Upper lobe of right lung (tissue), 1 donor: ENCODE measurements around the gene SRP68. TPM values are rescaled to one million over a fixed set of nuclear protein-coding genes. Genes with fewer than 3 reads are reported as not detected.

Experiments used
- ATAC-seq: fragments of 200-7000 bp; cut with Tn5 transposase; one replicate; pipeline ENCODE4 v1.9.1; 2020; ENCODE audit warnings: mild to moderate bottlenecking, moderate library complexity
- DNase-seq: peaks from one replicate; pipeline ENCODE4 v3.0.0-alpha.2; 2020
- H3K27ac ChIP-seq: fragments of 200-600 bp; one replicate; pipeline ENCODE4 v1.8.0; 2022
- H3K27me3 ChIP-seq: fragments of 200-600 bp; one replicate; pipeline ENCODE4 v1.8.0; 2022; ENCODE audit warnings: mild to moderate bottlenecking
- H3K36me3 ChIP-seq: fragments of 200-600 bp; one replicate; pipeline ENCODE4 v1.8.0; 2022
- H3K4me1 ChIP-seq: fragments of 200-600 bp; one replicate; pipeline ENCODE4 v1.8.0; 2022
- H3K4me3 ChIP-seq: fragments of 200-600 bp; one replicate; pipeline ENCODE4 v1.8.0; 2022; ENCODE audit warnings: mild to moderate bottlenecking
- H3K9me3 ChIP-seq: fragments of 200-600 bp; one replicate; pipeline ENCODE4 v1.8.0; 2022
- intact Hi-C: fragments of 100-400 bp; cut with DNase I; formaldehyde crosslinking; loops from one replicate; pipeline ENCODE4 v1.11.0; 2022
- total RNA-seq: library from RNA; stranded (reverse); fragmentation: NEBNext Ultra II Directional; extraction: Animal tissue kit (Norgen Biotek cat#: 25700); gene quantifications from one replicate; pipeline ENCODE4 v1.2.1, GENCODE V29; 2021
- TF ChIP-seq, protein P1 (sequence below): fragments of 200-600 bp; IDR thresholded peaks from one replicate; pipeline ENCODE4 v1.8.0; 2022; ENCODE audit warnings: antibody characterized with exemption
- donor health status: DM: no; HTN: yes; CAD: no; lungs with severe emphysema.

Gene SRP68
- total RNA-seq, 1 donor from 2014 or later, result 74.9 TPM

DNA sequence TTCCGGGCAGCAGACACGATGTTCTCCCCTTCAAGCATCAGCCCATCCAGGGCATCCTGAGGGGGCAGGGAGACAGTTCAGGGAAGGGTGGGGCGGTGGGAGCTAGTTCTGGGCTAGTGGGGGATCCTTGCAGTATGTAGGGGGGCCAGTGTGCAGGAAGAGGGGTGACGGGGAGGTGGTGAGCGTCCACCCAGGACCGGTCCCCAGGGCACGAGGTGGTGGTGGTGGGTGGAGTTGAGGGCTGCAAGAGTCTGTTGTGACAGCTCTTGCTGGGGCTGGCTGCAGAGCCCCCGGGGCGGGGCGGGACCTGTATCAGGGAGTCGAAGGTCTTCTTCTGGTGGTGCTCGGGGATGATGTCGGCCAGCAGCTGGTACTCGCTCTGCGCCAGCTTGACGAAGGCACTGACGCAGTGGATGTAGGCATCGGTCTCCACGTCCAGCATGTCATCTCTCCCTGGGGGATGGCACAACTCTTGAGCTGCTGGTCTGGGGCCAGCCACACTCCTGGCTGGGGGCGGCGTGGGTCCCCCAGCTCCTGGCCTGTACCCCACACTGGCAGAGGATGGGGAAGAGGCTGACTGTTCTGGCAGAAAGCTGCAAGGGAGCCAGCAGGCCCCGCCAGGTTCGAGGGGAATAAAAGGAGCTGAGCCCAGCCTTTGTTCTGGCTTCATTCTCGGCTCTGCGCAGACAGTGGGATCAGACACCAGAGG, 16.7 kb upstream of the SRP68 start:
- Histone ChIP-seq H3K36me3 (peaks cover 98% of the 10 kb centered on the region), H3K27me3 (no peaks in the 10 kb centered on the region), H3K4me1 (no peaks in the 10 kb centered on the region), H3K27ac (no peak overlapping the region), H3K4me3 (no peak overlapping the region), H3K9me3 (no peaks in the 10 kb centered on the region)
- TF ChIP-seq, protein P1, sequence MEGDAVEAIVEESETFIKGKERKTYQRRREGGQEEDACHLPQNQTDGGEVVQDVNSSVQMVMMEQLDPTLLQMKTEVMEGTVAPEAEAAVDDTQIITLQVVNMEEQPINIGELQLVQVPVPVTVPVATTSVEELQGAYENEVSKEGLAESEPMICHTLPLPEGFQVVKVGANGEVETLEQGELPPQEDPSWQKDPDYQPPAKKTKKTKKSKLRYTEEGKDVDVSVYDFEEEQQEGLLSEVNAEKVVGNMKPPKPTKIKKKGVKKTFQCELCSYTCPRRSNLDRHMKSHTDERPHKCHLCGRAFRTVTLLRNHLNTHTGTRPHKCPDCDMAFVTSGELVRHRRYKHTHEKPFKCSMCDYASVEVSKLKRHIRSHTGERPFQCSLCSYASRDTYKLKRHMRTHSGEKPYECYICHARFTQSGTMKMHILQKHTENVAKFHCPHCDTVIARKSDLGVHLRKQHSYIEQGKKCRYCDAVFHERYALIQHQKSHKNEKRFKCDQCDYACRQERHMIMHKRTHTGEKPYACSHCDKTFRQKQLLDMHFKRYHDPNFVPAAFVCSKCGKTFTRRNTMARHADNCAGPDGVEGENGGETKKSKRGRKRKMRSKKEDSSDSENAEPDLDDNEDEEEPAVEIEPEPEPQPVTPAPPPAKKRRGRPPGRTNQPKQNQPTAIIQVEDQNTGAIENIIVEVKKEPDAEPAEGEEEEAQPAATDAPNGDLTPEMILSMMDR, result no peak
- ATAC-seq (no peak), DNase-seq (no peak)
- intact Hi-C loops, result no loop called here

DNA sequence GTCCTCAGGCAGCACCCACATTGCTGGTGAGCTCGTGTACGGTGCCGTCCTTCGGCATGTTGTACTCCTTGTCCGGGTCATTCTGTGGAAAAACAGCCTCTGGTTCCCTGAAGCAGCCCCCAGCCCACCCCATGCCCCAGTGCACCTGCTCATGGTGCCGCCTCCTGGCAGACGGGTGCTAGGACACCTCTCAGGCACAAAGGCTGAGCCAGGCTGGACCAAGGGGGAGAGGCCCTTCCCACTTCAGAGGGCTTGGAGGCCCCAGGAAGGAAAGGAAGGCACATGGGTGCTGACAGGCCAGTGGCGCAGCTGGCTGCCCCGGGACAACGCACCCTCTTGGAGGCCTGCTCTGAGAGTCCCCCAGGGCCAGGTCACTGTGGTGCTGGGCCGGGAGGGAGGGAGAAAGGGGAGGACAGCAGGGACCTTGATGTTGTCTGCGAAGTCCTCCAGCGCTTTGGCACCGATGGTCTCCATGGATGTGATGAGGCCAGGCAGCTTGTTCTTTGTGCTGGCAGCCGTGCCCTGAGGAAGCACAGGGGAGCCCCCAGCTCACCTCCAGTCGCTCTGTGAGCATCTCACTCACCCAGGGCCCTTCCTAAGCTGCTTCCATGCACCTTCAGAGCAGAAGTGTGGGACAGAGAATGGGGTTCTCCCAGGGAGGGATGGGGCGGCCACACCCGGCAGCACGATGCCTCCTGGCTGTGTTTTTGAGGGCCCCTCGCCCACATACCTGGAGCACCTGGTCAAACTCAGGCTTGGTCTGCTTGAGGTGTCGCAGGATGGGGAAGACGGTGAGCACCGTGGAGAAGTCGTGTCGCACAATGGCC, 15.9 kb upstream of the SRP68 start:
- intact Hi-C loops, result no loop called here
- Histone ChIP-seq H3K4me1 (no peaks in the 10 kb centered on the region), H3K27me3 (no peaks in the 10 kb centered on the region), H3K27ac (no peak overlapping the region), H3K9me3 (no peaks in the 10 kb centered on the region), H3K36me3 (peaks cover 98% of the 10 kb centered on the region), H3K4me3 (no peak overlapping the region)
- ATAC-seq, result no peak
- TF ChIP-seq, protein P1, result no peak
- DNase-seq, result no peak

DNA sequence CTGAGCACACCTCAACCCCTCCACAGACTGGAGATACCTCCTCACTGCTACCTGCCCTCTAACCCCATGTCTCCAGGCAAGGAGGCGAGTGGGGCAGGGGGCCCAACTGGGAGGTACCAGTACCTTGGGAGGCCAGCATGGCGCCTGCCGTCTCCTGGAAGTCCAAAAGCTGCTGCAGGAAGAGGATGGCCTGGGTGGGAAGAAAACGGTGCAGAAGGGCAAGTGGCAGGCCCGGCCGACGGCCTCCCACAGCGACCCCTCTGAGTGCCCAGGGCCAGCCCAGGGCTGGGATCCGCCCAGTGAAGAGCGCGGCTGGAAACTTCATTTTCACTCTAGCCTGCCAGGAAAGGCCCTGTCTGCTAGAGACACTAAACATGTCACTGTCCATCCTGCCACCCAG, 15.2 kb upstream of the SRP68 start:
- H3K27me3 ChIP-seq, result no peaks in the 10 kb centered on the region
- intact Hi-C loops, result no loop called here
- ATAC-seq, result no peak
- TF ChIP-seq, protein P1, result no peak
- H3K36me3 ChIP-seq, result peaks cover 95% of the 10 kb centered on the region
- no peak overlapping the region for H3K27ac ChIP-seq
- no peak for DNase-seq
- H3K4me3 ChIP-seq, result no peak overlapping the region
- no peaks in the 10 kb centered on the region for H3K4me1 ChIP-seq
- H3K9me3 ChIP-seq, result no peaks in the 10 kb centered on the region

DNA sequence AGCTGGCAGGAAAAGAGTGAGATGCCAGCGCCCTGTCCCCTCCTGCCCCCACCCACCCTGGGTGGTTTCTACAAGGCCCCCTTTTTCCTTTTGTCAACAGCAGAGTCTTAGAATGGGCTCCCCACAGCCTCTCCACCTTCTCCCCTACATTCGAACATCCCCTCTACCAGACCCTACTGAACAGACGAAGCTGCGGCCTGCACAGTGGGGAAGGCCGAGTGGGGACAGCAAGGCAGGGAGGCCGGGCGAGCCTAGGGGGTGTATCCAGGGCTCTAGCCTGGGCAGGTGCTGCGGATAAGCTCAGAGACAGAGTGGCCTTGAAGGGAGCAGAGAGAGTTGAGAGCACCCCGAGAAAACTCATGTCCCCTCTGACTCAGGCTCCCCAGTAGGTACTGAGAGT, 14.1 kb upstream of the SRP68 start:
- DNase-seq, result no peak
- Histone ChIP-seq H3K4me3 (no peak overlapping the region), H3K27ac (no peak overlapping the region), H3K36me3 (peaks cover 86% of the 10 kb centered on the region), H3K4me1 (no peaks in the 10 kb centered on the region), H3K9me3 (no peaks in the 10 kb centered on the region), H3K27me3 (no peaks in the 10 kb centered on the region)
- TF ChIP-seq, protein P1, result no peak
- no peak for ATAC-seq
- intact Hi-C loops, result no loop called here

DNA sequence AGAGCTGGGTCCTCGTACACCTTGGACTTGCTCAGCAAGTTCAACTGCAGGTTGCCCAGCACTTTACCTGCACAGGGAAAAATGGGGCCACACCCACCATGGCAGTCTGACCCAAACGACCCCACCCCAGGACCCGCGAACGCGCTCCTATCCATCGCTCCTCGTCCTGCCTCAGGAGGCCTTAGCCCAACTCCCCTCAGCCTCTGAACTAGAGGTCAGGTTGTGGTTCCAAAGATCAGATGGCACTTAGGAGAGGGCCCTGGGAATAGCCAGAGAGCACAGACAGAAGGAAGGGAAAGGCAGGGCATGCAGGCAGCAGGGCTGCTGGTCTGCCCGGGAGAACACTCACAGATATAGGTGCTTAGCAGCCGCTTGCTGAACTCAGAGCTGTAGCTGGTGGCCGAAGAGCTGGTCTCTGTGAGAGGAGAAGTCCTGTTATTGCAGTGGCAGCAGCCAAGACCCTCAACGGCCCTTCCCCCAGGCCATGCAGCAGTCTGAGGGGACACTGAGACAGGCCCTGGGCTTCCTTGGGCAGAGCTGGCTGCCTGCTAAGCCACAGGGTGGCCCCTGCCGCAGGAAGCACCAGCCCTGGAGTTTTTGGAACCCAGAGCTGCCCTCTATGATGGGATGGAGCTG, 13.5 kb upstream of the SRP68 start:
- no peaks in the 10 kb centered on the region for H3K27me3 ChIP-seq
- intact Hi-C loops, result no loop called here
- DNase-seq (no peak), ATAC-seq (no peak)
- no peak overlapping the region for H3K27ac ChIP-seq
- TF ChIP-seq, protein P1, result no peak
- no peaks in the 10 kb centered on the region for H3K9me3 ChIP-seq
- peaks cover 80% of the 10 kb centered on the region for H3K36me3 ChIP-seq
- H3K4me1 ChIP-seq, result no peaks in the 10 kb centered on the region
- H3K4me3 ChIP-seq, result no peak overlapping the region
